NK-92 treated with Interleukin-12 subunit alpha and Interleukin-12 subunit beta, amount 100 ng/mL, for 24 hours (cell line): ENCODE data around the gene METTL22.
"Not testable (repeated sequence)": the region's sequence is repeated elsewhere in the genome, so short reads cannot be mapped to it uniquely, and the experiment has no call there.

Experiments used
- DNase-seq: peaks from one replicate; lab custom pipeline; 2025; lab: John Stamatoyannopoulos, UW

Gene METTL22

GRCh38 chr16:8632675-8633182 lies 11.2 kb downstream of the METTL22 start:
- no peak for DNase-seq

DNA sequence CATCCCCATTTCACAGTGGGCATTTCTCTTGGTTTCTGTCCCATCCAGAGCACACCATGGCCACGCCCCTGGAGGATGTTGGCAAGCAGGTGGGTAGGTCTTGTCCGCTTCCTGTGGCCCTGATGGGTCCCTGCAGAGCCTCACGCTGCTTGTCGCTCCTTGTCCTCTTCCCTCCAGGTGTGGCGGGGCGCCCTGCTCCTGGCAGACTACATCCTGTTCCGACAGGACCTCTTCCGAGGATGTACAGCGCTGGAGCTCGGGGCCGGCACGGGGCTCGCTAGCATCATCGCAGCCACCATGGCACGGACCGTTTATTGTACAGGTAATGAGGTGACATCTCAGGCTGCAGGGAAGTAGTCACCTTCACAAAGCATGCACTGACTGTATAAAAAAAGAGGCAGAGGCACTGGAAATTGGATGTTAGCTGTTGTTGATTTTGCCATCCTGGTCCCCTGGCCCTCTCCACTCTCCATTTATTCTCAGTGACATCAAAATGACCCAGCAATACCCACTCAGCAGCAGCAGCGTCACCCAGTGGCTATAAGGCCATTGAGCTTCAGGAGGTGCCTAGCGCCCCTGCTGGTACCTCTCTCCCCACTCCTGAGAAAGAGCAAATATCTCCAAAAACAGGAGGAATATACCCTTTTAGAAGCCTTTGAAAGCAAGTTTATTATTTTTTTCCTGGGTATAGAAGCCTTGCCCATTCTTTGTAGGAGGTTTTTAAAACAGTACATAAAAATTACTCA lies 13.7 kb downstream of the METTL22 start:
- no peak for DNase-seq

DNA sequence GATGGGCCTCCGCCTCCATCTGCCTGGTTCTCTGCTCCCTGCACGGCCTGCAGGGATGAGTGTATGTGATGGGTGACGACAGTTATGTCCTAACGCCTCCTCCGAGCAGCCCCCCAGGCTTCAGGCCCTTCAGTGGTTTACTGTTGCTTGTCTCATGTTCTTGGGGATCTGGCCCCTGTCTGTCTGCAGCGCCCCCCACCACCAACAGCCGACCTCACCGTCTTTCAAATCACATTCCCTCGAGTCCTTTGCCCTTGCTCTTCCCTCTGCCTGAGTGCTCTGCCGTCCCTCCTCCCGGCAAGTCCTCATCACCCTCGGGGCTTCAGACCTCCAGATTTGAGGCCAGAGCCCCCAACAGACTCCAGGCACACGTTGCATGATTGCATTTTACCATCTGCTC lies 18.2 kb downstream of the METTL22 start:
- DNase-seq = no peak

GRCh38 chr16:8641671-8642070 lies 20.2 kb downstream of the METTL22 start:
- no peak for DNase-seq

DNA sequence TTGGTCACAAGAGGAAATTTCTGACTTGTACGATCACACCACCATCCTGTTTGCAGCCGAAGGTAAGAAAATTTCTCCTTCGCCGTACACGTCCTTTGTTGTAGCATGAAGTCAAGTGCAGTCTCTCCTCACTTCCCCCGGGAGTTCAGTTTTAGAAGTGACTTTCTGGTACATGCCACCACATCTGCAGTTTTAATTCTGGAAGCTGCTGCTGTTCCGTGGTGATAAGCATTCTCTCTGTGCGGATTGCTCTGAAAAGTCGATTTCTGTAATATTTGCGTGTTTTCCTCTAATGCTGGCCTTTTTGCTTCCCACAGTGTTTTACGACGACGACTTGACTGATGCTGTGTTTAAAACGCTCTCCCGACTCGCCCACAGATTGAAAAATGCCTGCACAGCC lies 20.6 kb downstream of the METTL22 start:
- DNase-seq = no peak

DNA sequence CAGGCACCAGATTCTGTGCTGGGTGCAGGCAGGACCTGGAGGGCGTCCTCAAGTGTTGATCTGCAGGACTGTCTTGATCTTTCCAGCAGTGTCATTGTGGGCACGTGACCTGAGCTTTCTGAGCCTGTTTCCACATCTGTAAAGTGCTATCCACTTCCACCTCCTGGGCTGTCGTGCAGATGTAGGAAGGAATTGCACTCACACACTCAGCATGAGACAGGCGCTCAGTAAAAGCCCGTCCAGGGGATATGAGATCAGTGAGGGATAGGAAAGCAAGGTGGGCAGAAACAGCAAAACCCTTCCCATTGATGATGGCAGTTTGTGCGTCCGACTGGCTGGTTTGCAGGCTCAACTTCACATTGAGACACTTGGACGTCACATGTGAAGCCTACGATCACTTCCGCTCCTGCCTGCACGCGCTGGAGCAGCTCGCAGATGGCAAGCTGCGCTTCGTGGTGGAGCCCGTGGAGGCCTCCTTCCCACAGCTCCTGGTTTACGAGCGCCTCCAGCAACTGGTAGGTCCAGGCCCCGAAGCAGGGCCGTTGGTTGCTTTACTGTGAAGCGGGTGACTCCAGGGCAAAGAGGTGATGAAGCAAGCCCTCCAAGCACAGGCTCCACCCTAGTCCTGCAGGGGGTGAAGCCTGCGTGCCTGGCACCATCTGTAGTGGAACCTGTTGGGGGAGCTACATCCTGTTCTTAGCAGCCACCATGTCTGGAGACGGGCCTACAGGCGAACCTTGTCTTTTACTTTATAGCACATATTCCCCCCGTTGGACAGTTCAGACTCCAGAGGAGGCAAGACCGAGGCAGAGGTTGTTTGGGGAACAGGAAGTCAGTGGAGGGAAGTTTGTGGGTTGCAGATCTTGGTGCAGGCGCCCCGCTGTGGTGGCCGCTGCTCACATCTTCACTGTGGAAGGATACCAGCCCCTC lies 23.0 kb downstream of the METTL22 start:
- DNase-seq = no peak

DNA sequence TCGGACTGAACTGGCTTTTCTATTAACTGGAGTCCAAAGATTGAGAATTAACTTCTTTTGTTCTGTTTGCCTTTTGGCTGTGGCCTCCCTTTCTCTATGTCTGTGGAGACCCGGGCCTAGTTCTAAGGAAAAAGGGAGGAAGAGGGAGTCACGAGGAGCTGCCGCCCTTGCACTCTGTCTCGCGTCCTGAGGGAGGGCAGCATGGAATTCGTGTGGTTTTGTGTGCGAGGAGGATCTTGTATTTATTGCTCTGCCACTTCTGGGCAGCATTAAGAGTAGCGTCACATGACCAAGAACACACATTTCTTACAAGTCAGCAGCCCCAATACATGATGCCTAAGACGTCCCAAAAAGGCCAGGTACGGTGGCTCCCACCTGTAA lies 23.6 kb downstream of the METTL22 start:
- no peak for DNase-seq

DNA sequence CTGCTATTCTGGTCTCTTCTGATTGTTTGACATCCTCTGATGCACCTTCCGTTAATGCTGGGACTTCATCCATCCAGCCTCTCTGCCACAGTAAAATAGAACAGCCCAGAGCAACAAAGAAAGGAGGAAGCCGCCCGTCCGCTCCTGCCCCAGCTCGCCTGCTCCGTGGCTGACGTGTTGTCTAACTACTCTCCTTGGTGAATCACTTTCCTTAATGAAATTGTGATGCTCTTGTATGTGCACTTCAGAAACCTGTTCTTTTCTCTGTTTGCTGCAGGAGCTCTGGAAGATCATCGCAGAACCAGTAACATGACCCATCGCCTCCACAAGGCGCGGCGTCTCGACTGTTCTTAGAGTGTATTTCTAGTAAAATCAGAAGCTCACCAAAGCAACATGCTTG lies 24.3 kb downstream of the METTL22 start:
- DNase-seq = no peak

DNA sequence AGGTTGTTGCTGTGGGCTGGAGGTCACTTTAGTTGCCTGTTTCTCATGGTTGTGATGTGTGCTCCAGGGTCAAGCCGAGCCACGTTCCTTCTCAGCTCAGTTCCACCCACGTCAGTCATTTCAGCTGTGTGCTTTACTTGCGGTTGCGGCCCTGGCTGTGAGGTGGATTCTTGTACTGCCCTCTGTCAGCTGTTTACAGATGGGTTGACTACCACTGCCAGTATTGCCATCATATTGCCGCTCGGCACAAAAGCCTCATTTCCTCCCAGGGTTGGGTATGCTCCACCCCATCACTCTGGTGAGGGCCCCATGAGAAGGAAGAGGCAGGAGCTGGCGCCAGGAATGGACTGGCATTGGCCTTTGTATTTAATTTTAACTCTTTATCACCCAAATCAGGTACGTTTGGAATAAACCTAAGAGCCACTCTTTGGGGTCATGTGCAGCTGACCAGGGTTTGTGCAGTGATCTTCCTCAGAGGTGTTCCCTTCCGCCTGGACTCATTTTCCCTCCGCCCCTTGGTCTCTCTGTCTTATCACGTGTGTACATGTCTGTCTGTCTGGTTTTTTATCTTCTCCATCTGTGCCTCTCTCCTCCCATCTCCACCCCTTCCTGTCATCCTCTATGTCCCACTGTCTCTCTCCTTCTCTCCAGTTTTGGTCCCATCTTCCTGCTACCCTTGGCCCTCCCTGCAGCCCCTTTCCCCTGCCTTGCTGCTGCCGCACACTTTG lies 25.0 kb downstream of the METTL22 start:
- DNase-seq = no peak

DNA sequence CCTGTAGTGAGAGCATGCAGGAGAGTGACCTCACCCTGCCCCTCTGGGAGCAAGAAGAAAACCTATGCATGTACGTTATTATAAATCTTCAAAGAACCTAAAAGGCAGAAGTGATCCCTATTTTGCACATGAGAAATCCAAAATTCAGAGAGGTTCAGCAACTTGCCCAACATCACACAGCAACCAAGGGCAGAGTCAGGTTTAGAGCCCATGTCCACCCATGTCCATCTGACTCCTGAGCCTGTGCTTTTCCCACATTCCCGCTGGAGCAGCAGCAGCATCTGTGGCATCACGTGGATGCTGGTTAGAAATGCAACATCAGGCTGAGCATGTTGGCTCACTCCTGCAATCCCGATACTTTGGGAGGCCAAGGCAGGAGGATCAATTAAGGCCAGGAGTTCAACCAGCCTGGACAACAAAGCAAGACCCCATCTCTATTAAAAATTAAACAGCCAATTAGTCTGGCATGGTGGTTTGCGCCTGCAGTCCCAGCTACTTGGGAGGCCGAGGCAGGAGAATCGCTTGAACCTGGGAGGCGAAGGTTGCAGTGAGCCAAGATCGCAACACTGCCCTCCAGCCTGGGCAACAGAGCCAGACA lies 26.3 kb downstream of the METTL22 start:
- no peak for DNase-seq

- no peak for DNase-seq
Measured at GRCh38 chr16:8648877-8649276, 27.4 kb downstream of the METTL22 start.

- DNase-seq = no peak
Measured at GRCh38 chr16:8649829-8650554, 28.5 kb downstream of the METTL22 start.

GRCh38 chr16:8651958-8652357 lies 30.5 kb downstream of the METTL22 start:
- DNase-seq = not testable (repeated sequence)

- no peak for DNase-seq
Measured at GRCh38 chr16:8655184-8655717, 33.8 kb downstream of the METTL22 start.

- no peak for DNase-seq
Measured at GRCh38 chr16:8656376-8656775, 34.9 kb downstream of the METTL22 start.

DNA sequence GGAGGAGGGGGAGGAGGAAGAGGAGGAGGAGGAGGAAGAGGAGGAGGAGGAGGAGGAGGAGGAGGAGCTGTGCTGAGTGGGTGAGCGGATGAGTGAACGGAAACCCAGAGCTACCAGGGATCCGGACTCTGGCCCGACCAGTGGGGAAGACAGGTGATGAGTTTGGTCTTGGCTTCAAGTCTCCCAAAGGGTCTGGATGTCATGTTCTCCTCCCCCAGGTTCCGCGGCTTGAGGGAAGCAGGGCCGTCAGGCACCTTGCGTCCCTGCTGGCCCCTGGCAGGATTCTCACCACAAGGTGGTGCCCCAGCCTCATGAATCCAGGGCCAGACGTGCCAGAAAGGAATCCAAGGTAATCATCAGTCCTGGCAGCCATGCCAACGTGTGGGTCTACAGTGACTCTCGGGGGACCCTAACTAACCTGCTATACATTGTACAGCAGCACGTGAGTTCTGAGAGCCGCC lies 39.4 kb downstream of the METTL22 start:
- peak; percentile 7 for DNase-seq

DNA sequence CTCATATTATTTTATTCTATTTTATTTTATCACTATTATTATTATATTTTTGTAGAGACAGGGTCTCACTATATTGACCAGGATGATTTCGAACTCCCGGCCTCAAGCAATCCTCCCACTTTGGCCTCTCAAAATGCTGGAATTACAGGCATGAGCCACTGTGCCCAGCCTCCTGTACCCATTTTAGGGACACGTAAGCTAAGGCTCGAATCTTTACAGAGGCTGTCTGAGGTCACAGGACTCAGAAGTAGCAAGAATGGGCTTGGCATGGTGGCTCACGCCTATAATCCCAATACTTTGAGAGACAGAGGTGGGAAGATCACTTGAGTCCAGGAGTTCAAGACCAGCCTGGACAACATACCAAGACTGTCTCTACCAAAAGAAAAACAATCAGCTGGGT lies 40.2 kb downstream of the METTL22 start:
- DNase-seq = no peak

DNA sequence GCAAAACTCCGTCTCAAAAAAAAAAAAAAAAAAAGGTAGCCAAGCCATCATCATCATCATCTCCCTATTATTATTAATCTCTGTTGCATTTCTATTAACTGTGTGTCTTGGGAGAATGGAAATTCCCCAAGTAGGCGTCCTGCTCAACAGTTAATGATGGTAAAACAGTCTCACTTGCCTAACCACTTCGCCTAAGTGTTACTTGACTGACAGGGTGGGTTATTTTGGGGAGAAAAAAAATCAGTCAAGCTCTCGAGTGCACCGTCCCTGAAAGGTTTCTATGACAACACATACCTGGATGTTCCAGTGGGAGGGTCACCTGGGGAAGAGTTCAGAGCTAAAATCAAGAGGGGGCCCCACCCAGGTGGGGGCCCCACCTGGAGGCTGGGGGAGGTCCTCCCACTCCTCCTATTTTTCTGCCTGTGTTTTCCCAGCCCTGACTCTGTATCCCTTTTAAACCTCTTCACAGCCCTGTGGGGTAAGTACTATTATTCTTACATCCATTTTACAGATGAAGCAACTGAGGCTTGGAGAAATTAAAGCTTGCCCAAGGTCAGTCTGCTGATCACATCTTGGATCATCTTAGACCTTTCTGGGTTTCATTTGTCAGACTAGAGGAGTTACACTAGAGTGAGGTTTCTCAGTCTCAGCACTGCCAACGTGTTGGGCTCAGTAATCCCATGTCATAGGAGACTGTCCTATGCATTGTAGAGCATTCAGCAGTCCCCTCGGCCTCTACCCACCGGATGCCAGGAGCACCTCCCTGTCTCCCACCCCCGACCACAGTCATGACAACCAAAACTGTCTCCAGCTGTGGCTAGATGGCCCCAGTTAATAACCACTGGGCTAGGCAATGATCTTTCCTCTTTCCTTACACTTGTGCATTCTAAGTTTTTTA lies 41.9 kb downstream of the METTL22 start:
- DNase-seq = no peak

DNA sequence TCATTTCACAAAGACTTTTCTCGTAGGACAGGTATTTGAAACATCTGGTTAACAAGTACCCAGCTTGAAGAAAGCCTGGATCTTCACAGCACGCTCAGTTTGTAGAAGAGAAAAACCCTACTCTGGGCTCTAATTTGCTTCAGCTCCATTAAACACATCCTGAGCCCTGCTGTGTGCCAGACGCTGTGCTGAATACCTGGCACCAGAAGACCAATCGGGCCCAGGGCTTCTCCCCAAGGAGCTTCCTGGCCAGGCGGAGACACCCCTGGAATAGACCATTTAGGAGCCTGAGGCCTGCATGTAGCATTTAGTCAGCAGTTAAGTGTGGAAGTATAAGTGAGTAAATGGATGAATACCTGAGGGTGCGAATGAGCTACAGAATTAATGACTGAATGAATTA lies 44.0 kb downstream of the METTL22 start:
- no peak for DNase-seq

GRCh38 chr16:8667492-8667891 lies 46.0 kb downstream of the METTL22 start:
- DNase-seq = no peak
